Stimulated activated CD4-positive, alpha-beta T cell treated with anti-CD3 and anti-CD28 coated beads, Interleukin-4, amount 100 ng/mL, for 24 hours (primary cell): Measurements from ENCODE around the gene TGFB1.

Source experiments
- DNase-seq: peaks from one replicate; pipeline ENCODE4 v3.0.0-alpha.2; 2020

Gene TGFB1

DNA sequence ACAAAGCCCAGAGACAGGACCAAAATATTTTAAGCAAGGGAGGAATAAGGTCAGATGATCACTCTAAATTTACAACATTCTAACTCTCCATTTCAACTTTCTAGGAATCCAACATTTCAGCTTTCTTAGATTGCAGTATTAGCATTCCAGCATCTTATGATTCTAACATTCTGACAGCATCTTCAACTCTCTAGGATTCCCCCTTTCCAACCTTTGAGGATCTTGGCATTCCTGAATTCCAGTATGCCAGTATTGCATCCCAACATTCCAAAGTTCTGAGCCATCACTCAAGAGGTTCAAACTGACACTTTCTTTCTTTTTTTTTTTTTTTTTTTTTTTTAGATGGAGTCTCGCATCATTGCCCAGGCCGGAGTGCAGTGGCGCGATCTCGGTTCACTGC, 13.8 kb downstream of the TGFB1 start:
- DNase-seq, result no peak

DNA sequence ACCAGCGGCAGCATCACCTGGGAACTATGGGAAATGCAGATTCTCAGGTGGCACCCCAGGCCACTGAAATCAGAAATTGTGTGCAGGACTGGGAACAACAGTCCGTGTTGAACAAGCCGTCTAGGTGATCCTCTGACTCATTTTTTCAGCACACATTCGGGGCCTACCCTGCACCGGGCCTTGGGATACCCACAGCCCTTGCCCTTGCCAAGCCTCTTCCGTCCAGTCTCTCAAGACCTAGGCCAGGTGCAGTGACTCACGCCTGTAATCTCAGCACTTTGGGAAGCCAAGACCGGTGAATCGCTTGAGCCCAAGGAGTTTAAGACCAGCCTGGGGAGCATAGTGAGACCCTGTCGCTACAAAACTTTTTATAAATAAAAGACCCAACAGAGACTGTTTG, 18.3 kb downstream of the TGFB1 start:
- no peak for DNase-seq

DNA sequence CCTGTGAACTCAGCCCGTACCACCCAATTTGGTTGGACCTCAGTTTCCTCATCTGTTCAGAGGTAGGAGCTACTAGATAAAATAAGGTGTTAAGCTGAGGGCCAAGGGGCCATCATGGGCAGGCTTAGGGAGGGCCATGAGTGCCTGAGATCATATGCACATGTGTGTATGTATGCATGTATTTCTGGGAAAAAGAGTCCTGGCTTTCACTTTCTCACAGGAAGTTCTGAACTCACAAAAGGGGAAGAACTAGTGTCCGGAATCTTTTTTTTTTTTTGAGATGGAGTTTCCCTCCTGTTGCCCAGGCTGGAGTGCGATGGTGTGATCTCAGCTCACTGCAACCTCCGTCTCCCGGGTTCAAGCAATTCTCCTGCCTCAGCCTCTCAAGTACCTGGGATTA, 18.9 kb downstream of the TGFB1 start:
- DNase-seq, result no peak

DNA sequence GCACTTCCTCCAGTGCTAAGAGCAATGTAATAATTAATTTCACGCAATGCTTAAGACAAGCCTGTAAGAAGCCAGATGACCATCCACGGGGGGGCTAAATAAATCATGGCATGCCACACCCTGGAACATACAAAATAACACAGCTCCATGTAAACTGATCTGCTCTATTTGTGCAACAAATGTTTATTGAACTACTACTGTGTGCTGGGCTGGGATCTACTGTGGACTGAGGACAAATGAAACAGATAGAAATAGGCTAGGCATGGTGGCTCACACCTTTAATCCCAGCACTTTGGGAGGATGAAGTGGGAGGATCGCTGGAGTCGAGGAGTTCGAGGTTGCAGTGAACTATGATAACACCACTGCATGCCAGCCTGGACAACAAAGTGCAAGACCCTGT, 21.3 kb downstream of the TGFB1 start:
- no peak for DNase-seq

DNA sequence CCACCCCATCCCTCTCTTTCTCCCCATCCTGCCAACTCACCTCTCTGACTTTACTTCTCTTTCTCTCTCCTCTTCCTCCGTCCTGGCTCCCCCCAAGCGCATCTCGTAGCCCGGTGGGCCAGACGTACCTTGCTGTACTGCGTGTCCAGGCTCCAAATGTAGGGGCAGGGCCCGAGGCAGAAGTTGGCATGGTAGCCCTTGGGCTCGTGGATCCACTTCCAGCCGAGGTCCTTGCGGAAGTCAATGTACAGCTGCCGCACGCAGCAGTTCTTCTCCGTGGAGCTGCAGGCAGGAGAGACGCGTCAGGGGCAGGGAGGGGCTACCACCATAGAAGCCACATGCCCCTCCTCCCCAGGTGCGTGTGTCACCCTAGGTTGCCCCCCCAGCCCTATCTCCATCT, 21.7 kb downstream of the TGFB1 start:
- no peak for DNase-seq

DNA sequence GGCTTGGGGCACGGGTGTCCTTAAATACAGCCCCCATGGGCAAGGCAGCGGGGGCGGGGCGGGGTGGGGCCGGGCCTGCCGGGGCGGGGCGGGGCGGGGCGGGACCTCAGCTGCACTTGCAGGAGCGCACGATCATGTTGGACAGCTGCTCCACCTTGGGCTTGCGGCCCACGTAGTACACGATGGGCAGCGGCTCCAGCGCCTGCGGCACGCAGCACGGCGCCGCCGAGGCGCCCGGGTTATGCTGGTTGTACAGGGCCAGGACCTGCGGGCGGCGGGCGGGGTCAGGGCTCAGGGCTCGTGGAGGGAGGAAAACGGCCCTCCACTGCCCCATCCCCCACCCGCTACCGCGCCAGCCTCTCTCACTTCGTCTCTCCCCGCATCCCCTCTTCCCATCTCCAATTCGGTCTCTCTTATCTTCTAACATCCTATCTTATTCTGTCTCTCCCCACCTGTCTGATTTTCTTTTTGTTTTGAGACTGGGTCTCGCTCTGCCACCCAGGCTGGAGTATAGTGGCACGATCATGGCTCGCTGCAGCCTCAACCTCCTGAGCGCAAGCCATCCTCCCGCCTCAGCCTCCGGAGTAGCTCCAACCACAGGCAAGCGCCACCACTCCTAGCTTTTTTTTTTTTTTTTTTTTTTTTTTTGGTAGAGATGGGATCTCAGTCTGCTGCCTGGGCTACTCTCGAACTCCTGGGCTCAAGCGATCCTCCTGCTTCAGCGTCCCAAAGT, 22.6 kb downstream of the TGFB1 start:
- DNase-seq, result no peak

DNA sequence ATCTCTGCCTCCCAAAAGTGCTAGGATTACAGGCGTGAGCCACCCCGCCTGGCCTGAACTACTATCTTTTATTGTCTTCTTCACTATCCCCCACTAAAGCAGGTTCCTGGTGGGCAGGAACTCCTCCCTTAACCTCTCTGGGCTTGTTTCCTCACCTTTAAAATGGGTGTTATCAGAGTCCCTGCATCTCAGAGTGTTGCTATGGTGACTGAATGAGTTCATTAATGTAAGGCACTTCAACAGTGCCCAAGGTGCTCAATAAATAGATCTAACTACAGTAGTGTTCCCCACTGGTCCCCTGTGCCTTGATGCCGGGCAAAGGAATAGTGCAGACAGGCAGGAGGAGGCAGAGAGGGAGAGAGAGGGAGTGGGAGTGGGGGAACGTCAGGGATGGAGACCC, 23.2 kb downstream of the TGFB1 start:
- no peak for DNase-seq

DNA sequence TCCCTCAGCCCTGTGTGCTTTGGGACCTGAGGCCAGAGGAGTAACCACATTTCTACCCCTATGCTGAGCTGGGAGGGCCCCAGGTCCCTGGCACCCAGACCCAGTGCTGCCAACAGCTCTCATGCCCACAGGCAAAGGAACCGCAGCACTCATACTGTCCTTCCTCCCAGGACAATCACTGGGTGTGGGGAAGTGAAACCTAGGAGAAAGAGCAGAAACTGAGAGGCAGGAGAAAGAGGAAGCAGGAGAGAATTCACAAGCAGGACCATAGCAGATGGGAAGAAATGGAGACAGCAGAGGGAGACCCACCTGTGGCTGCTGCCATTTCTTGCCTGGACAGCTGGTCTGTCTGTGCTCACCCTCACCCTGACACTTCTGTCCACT, 24.9 kb downstream of the TGFB1 start:
- no peak for DNase-seq

DNA sequence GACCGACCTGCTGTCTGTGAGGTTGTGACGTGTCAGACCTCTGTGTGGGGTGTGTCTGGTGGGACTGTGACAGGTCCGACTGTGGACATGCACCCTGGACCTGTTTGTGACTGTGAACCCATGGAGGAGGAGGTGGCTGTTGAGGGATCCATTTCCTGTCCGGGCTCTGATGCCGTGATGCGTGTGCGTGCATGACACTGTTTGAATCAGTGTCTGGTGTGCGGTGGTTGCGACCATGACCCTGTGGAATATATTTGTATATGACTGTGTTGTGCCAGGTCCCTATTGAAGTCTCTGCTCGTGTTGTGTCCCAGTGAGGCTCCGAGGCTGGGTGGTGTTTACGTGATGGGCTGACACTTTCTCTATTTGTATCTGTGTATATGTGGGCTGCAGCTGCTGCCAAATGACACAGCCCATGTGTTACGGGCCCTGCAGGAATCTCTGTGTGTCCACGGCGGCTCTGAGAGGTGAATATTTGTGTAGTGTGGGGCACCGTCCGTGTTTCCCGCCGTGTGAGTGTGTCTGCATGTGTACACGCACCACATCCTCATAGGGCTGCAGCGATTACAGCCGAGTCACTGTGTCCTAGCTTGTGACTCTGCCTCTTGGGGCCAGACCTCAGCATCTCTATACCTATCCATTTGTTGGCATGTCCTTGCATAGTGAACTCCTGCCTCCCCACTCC, 25.4 kb downstream of the TGFB1 start:
- peak; percentile 74 for DNase-seq

DNA sequence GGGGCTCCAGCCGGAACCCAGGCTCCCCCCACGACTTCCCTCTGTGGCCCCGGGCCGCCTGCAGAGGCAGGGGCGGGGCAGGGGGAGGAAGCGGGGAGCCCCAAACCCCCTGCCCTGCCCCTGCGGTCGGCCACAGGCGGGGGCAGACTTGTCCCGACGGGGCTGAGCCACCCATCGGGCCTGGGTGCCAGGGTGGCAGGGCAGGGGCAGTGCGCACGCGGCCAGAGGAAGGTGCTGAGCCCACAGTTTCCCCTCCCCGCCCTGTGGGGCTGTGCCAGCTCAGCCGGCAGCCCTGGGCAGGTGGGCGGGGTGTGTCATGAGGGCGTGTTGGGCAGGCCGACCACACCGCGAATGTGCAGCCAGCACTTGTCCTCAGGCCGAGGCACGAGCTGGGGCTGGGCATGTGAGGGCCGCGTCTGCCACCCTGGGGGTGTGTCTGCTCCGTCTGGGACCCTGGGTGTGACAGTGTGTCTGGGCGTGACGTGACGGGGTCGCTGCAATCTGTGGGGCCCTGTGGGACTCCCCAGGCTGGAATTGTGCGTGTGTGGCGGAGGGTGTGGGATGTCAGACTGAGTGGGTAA, 26.1 kb downstream of the TGFB1 start:
- DNase-seq, result peak; percentile 82

DNA sequence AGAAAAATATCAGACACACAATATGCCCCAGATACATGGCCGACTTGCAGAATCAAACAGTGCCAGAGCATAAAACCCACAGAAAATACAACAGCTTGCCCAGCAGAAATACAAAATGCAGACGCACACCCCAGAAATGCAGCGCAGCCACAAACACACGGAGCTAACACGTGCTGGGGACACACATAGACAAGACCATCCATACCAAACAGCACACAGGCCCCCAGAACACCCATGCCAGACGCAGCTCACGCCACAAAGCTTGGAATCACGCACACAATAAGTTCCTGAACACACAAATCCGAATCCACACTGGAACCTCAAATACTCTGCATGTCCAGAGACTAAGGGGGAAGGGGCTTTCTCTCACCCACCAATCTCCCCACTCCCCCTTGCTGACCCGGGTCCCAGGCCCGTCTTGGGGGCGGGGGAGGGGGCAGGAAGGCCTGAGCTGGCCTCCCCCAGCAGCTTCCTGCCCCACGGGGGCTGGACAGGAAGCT, 26.6 kb downstream of the TGFB1 start:
- no peak for DNase-seq

DNA sequence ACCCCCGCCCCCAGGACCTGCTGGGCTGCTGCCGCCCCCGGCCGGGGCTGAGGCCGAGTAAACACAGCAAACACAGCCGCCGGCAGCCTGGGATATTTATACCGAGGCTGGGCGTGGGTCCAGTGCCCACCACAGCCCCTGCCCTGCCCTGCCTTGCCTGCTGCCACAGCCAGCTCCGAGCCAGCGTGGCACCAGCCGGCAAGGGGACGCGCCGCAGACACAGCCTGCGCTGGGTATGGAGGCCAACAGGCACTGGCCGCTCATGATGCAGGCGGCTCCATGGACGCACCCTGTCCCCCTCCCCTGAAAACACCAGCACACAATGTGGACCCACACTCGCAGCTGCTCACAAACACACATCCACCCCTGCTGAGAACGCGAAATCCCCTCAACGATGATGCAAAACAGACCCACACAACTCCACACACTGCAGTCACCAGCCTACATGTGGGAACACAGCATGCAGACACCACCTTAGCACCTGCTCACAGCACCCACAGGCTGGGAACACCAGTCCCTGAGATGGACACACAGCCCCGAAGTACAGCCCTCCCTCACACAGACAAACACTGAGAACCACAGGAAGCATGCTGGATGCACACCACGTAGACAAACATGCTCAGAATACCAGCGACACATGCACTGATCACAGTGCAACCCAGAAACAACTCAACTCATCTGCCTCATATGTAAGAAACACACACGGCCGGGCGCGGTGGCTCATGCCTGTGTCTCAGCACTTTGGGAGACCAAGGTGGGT, 27.6 kb downstream of the TGFB1 start:
- DNase-seq, result no peak

DNA sequence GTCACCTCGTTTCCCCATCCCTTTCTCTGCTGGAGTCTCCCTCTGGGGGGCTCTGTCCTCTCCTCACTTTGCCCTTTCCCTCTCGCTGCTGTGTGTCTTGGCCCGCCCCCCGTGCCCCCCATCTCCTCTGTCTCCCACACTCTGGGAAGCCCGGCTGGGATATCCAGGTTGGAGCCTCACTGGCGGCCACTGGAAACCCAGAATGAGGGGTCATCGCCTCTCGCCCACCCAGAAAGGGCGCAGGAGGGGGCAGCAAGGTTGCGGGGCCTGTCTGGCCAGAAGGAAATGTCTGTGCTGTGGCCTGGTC, 28.1 kb downstream of the TGFB1 start:
- no peak for DNase-seq

DNA sequence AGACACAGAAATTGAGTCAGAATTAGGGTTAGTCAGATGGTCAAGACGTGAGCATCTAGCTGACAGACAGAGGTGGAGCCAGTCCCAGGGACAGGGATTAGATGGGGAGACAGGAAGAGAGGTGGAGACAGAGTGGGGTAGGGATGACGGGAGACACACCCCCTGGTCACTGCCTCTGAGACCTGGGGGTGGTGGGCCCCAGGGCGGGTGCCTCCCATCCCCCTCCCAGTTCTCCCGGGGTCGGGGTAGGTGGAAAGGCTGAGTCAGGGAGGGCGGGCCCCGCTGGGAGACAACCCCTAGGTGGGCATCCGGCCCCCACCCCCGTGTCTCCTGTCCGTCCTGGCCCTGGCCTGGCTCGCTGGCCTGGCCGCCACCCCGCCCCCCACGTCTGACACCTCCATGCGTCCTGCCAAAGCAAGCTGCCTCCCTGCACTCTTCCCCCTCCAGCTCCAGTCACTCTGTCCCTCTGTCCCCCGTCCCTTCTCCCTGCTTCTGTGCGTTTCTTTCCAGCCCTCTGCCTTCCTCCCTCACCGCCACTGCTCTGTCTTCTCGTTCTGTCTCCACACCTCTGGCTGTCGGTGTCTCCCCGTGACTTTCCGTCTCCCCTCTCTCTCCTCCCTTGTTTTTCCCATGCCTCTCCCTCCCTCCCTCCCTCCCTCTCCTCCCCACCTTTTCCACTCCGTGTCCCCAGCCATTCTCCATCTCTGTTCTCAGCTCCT, 28.6 kb downstream of the TGFB1 start:
- DNase-seq, result no peak

DNA sequence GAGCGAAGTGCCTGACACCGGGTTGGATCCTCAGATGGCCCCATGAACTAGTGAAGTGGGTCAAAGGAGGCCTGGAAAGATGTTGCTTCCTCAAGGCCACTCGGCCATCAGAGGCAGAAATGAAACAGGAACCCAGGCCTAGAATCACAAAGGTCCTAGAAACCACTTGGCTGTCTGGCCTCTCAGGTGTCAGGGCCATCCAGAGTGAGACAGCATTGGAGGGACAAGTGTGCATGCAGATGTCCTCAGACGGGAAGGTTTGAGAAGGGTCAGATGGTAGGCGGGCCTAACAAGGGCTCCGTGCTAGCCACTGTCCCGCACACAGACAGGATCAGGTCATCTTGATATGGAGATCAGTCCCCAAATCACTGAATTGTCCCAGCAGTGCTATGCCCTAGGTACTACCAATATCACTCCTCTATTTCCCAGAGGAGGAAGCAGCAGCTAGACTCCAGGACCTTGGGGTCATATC, 29.5 kb downstream of the TGFB1 start:
- no peak for DNase-seq

DNA sequence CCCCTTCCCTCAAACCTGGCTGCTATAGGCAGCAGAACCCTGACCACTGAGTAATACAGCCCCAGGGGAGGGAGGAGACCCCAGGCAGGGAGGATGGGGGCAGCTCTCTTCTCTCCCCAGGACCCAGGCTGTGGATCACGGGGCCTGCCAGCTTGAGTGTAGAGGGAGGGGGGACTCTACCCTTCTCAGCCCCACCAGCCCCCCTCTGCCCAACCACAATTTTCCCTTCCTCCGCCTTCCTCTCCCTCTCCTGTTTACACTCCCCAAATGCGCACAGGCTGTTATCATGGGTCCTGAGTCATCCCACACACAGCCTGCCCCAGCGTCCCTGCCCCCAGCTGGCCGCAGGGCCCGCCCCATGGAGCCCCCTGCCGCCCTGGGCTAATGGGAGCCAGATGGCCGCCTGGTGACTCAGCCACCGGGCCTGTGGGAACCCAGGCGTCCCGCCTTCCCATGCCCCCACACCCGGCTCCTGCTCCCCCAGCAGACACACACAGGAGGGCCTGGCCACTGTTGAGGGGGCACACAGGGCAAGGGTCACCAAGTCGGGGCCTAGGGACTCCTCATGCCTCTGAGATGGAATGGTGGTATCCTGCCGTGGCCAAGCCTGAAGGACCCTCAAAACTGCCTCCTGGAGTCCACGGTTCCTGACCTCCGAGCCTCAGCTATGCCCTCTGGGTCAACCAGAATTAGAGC, 30.1 kb downstream of the TGFB1 start:
- DNase-seq, result no peak

DNA sequence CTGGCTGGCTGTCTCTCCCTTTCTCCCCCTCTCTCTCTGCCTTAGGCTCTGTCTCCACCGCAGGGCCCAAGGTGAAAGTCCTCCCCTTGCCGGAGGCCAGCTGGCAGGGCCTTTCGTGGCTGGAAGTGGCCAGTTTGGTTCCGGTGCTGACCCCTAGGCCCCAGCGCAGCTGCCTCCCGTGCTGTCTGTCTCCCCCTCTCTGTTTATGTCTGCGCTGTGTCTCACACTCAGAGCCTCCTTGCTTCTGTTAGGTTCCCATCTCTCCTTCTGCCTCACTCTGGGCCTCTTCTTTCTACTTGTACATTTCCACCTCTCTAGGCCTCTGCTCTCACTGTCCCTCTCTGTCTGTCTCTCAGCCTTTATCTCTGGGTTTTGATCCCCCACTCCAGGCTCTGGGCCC, 30.7 kb downstream of the TGFB1 start:
- DNase-seq, result no peak

DNA sequence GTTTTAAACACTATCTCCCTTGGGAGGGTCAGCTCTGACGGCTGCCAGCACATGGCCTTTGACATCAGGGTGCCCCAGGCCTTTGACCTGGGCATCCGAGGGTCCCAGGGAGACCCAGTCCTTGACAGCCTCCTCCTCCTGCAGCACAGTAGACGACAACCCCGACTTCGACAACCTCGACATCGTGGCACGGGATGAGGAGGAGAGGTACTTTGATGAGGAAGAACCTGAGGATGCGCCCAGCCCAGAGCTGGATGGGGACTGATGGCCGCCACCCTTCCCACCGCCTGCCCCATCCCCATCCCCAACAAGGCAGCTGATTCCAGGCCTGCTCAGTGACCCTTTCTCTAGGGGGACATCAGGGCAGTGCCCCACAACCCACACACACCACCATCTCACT, 31.3 kb downstream of the TGFB1 start:
- DNase-seq, result no peak

DNA sequence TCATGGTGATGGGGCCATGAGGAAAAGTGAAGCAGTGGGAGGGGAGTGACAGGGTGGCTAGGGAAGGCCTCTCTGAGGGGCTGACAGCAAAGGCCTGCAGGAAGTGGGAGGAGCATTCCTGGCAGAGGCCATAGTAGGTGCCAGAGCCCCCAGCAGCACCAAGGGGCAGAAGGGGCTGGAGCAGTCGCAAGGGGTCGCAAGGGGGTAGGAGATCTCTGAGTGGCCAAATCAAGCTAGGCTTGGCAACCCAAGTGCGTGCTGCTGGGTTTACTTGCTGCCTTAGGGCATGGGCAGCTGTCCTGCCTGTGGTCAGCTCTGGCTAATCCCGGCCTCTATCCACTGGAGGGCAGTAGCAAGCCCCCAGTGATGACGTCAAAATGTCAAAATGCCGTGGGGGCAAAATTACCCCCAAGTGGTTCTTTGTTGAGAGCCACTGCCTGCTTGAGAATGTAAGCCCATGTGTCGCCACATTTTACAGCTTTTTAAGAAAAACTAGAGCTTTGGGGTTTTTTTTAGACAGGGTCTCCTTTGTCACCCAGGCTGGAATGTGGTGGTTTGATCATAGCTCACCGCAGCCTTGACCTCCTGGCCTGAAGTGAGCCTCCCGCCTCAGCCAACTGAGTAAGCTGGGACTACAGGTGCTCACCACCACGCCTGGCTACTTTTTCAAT, 32.0 kb downstream of the TGFB1 start:
- DNase-seq, result no peak

DNA sequence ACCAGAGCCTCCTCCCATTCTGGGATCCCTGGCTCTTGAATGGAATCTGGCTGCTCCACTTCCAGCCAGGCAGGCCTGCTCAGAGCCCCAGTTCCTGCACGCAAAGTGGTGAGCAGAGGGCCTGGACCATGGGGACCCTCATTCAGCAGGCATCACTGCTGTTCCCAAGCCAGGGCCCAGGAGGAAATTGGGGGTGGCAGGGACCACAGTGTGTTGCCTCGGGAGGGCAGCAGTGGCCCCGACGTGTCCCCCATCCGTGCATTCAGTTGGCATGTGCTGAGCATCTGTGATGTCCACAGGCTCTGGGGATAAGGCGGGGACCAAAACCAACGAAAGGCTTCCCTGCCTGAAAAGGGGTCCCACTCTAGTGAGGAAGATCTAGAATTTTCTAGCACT, 32.5 kb downstream of the TGFB1 start:
- no peak for DNase-seq

DNA sequence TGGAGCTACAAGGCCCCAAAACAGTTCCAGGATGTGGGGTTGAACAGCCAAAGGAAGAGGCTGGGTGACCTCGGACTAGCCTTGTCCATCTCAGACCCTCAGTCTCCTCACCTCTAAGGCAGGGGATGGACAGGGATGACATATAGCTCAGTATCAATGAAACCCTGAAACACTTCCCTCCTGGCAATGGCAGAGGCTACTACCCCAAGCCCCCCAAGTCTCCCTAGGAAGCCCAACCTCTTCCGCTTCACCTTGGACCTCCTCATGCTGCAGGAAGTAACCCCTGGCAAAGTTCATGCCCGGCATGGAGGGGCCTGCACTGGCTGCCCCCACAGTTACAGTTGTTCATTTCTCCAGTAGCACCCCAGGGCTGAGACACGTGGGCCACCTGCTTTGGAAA, 33.2 kb downstream of the TGFB1 start:
- DNase-seq, result no peak

DNA sequence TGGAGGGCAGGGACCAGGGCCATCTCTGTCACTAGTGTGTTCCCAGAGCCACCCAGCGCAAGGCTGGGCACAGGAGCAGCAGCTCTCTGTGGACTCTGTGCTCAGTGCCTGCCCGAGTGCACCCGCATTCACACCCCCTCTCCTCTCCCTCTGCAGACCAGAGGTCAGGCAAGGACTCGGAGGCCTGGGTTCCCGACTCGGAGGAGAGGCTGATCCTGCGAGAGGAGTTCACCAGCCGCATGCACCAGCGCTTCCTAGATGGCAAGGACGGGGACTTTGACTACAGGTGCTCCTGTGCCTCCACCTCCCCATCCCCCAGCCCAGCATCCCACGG, 33.6 kb downstream of the TGFB1 start:
- no peak for DNase-seq
